B cell (primary cell): ENCODE measurements around the gene CASTOR1. TPM values are rescaled to one million over a fixed set of nuclear protein-coding genes. Genes with fewer than 3 reads are reported as not detected.

Source experiments
- ATAC-seq: fragments of 200-7000 bp; cut with Tn5 transposase; one replicate; pipeline ENCODE4 v1.10.0; 2021; ENCODE audit warnings: low read depth, mild to moderate bottlenecking, moderate number of reproducible peaks, moderate library complexity
- CTCF ChIA-PET: fragments of 350-600 bp; sonication (Branson Sonifier 250); formaldehyde crosslinking; loops from one replicate; lab custom pipeline; 2021; ENCODE audit warnings: antibody characterized with exemption, inconsistent platforms; lab: Charles Lee
- POLR2A ChIA-PET: fragments of 350-600 bp; sonication (Branson Sonifier 250); formaldehyde crosslinking; loops from one replicate; lab custom pipeline; 2021; ENCODE audit warnings: antibody characterized with exemption; lab: Charles Lee
- DNase-seq: peaks from one replicate; pipeline ENCODE4 v3.0.0; 2013
- H2AFZ ChIP-seq: 2 replicates; pipeline ENCODE4 v1.6.1; 2012; ENCODE audit warnings: mild to moderate bottlenecking, low read depth, low read length; ENCODE audit not compliant: insufficient read depth, poor library complexity, severe bottlenecking
- H3K27ac ChIP-seq, 2 donors: 1 replicate in 1 of 2; 2 replicates in 1 of 2; pipeline ENCODE4 v1.5.1; 2012 to 2013; ENCODE audit warnings: low read length in 2 of 2, mild to moderate bottlenecking in 2 of 2, moderate library complexity in 1 of 2
- H3K27me3 ChIP-seq, 4 experiments: fragments of 200-600 bp in 1 of 4; sonication (generic) in 1 of 4; replicated peaks in 1 of 4; 1 replicate in 2 of 4; 2 replicates in 2 of 4; pipeline versions ENCODE4 v1.6.1 to v1.7.0; 2013 to 2016; ENCODE audit warnings: low read length in 3 of 4, mild to moderate bottlenecking in 2 of 4, mixed read lengths in 1 of 4, moderate library complexity in 1 of 4; ENCODE audit not compliant: insufficient read depth in 4 of 4, control insufficient read depth in 3 of 4; ENCODE audit errors: control extremely low read depth in 1 of 4
- H3K36me3 ChIP-seq, 2 experiments: replicated peaks in 1 of 2; 1 replicate in 1 of 2; 2 replicates in 1 of 2; pipeline versions ENCODE4 v1.6.1 to v1.7.1; 2013; ENCODE audit warnings: low read length in 1 of 2; ENCODE audit not compliant: insufficient read depth in 2 of 2, control insufficient read depth in 1 of 2; ENCODE audit errors: control extremely low read depth in 1 of 2, extremely low read depth in 1 of 2
- H3K4me1 ChIP-seq, 2 donors: fragments of 200-600 bp in 1 of 2; sonication (generic) in 1 of 2; 1 replicate in 1 of 2; 2 replicates in 1 of 2; pipeline versions ENCODE4 v1.5.1 to v1.6.1; 2013 to 2017; ENCODE audit warnings: low read length in 2 of 2; ENCODE audit not compliant: control insufficient read depth in 2 of 2, insufficient read depth in 2 of 2
- H3K4me2 ChIP-seq: replicated peaks from 2 replicates; pipeline ENCODE3; 2012; ENCODE audit warnings: mild to moderate bottlenecking, low read depth, low read length; ENCODE audit not compliant: poor library complexity, severe bottlenecking
- H3K4me3 ChIP-seq, 5 experiments: fragments of 200-600 bp in 1 of 5; sonication (generic) in 1 of 5; 1 replicate in 3 of 5; 2 replicates in 2 of 5; pipeline versions ENCODE4 v1.5.1 to v1.7.0; 2011 to 2016; ENCODE audit warnings: low read length in 4 of 5, mild to moderate bottlenecking in 4 of 5, low read depth in 2 of 5, control low read depth in 1 of 5, moderate library complexity in 1 of 5; ENCODE audit not compliant: insufficient read depth in 1 of 5; ENCODE audit errors: control extremely low read depth in 1 of 5, extremely low read depth in 1 of 5
- H3K79me2 ChIP-seq: fragments of 200-600 bp; sonication (generic); one replicate; pipeline ENCODE4 v1.6.0; 2016; ENCODE audit warnings: low read length; ENCODE audit not compliant: control insufficient read depth, insufficient read depth
- H3K9ac ChIP-seq: fragments of 200-600 bp; sonication (generic); 2 replicates; pipeline ENCODE4 v1.6.1; 2017; ENCODE audit warnings: mild to moderate bottlenecking, low read length, moderate library complexity
- H3K9me3 ChIP-seq, 3 donors: one replicate each; pipeline versions ENCODE4 v1.6.1 to v1.7.1; 2013; ENCODE audit warnings: low read length in 2 of 3; ENCODE audit not compliant: control insufficient read depth in 2 of 3, insufficient read depth in 1 of 3; ENCODE audit errors: control extremely low read depth in 1 of 3
- H4K20me1 ChIP-seq: 2 replicates; pipeline ENCODE4 v1.6.0; 2012; ENCODE audit warnings: mild to moderate bottlenecking, low read length; ENCODE audit not compliant: insufficient read depth, control insufficient read depth, poor library complexity, severe bottlenecking
- H3K27ac Mint-ChIP-seq: one replicate; pipeline ENCODE4 v1.8.0; 2021; ENCODE audit warnings: mixed read lengths
- H3K27me3 Mint-ChIP-seq: one replicate; pipeline ENCODE4 v1.8.0; 2021; ENCODE audit warnings: mixed read lengths
- H3K4me1 Mint-ChIP-seq: one replicate; pipeline ENCODE4 v1.8.0; 2021; ENCODE audit warnings: mixed read lengths
- H3K4me3 Mint-ChIP-seq: one replicate; pipeline ENCODE4 v1.8.0; 2021; ENCODE audit warnings: mixed read lengths
- H3K9me3 Mint-ChIP-seq: one replicate; pipeline ENCODE4 v1.8.0; 2022; ENCODE audit warnings: mixed read lengths; ENCODE audit not compliant: insufficient read depth
- EZH2 ChIP-seq: IDR thresholded peaks from 2 replicates; pipeline ENCODE4 v1.6.1; 2012; ENCODE audit warnings: borderline replicate concordance, low read depth, mild to moderate bottlenecking, moderate library complexity, low read length; ENCODE audit not compliant: insufficient read depth, poor library complexity, severe bottlenecking
- WGBS: methylation state at CpG from one replicate; pipeline ENCODE4 v1.1.5; 2013; ENCODE audit warnings: missing lambda C conversion rate; ENCODE audit not compliant: insufficient coverage; 5-methylcytosine and 5-hydroxymethylcytosine counted together
- intact Hi-C: fragments of 100-400 bp; cut with micrococcal nuclease; formaldehyde crosslinking; loops from one replicate; pipeline ENCODE4 v1.10.0; 2022
- polyA plus RNA-seq: library from polyadenylated mRNA; depleted of rRNA; stranded (reverse); fragments of >200 nt; gene quantifications from 2 replicates; pipeline ENCODE4 v1.2.3, GENCODE V29; 2012
- total RNA-seq, 2 donors: library from RNA; stranded (reverse); fragments of 120-200 nt in 1 of 2; gene quantifications; 1 replicate in 1 of 2; 2 replicates in 1 of 2; pipeline versions ENCODE4 v1.2.3 to v1.2.4, GENCODE V29; 2013 to 2022
- TF ChIP-seq, protein P1 (sequence below): fragments of 200-600 bp; IDR thresholded peaks from one replicate; pipeline ENCODE4 v1.8.0; 2022; ENCODE audit warnings: antibody characterized with exemption, mild to moderate bottlenecking

Gene CASTOR1
- total and polyA plus RNA-seq, 2 donors (not counting 1 experiment from before 2014, with no cell fraction given) = 16.3 to 18.4 TPM

DNA sequence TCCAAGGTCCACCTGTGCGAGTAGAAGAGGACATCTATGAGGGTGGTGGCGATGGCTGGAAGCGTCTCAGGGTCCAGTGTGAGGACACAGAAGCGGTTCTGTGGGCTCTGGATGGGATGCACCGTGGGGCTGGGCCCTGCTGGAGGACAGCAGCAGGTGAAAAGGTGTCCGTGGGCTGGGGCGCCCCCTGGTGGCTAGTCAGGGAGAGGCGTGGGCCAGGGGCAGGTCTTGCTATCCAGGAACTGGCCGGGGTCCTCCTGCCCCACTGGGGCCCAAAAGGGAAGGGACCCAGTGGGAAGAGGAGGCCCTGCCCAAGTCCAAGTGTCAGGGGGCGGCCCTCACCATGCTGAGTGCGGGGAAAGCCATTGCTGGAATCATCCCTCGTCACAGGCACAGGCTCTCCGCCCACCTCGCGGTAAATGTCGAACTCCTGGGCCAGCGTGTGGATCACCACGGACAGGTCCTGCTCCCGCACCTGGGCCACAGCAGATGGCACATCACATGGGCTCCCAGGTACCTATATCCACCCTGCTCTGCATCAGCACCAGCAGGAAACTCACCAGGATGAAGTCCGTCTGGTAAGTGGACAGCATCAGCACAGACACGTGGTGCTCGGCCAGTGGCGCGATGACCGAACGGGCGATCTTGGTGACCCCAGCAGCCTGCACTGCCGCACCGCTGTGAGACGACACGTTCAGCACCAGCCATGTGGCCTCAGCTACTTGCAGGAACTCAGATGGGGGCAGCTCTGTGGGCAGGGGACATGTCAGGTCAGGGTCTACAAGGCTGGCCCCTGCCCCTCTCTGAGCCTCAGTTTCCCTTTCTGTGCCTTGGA is 2.3 kb downstream of the CASTOR1 start:
- H3K9me3 Mint-ChIP-seq = no peaks in the 10 kb centered on the region
- peaks cover 8% of the 10 kb centered on the region for H4K20me1 ChIP-seq
- no peaks in the 10 kb centered on the region for H3K79me2 ChIP-seq
- ATAC-seq (no peak), DNase-seq (peak; percentile 85)
- no peak overlapping the region for H3K27ac ChIP-seq
- no peaks in the 10 kb centered on the region for H3K27me3 ChIP-seq
- no peaks in the 10 kb centered on the region for H3K27me3 Mint-ChIP-seq
- H3K36me3 ChIP-seq = peaks cover 0 to 9% of the 10 kb centered on the region in 2 experiments
- whole genome bisulfite sequencing = 60% methylated on average over 31 of the region's 31 CpGs
- ChIA-PET CTCF (interaction anchor here (0.6 to 13.2 kb wide), 36 partner anchors 9 to 1710 kb away, joined by 3 to 510 read pairs (median 7); partner anchors contain the start of genes CCDC157, MTFP1, RNF215 and SEC14L2), POLR2A (interaction anchor here (3.1 to 4.8 kb wide), 3 partner anchors 39 to 100 kb away, joined by 20 to 64 read pairs (median 27); partner anchors contain the start of genes CCDC157, RNF215, SF3A1 and TBC1D10A)
- no peak overlapping the region for H3K4me3 ChIP-seq
- peak overlapping the region; percentile 64 for H3K27ac Mint-ChIP-seq
- no peaks in the 10 kb centered on the region for H3K9me3 ChIP-seq
- H3K4me1 Mint-ChIP-seq = peaks cover 37% of the 10 kb centered on the region
- peaks cover 23 to 40% of the 10 kb centered on the region in 2 donors for H3K4me1 ChIP-seq
- TF ChIP-seq, protein P1, sequence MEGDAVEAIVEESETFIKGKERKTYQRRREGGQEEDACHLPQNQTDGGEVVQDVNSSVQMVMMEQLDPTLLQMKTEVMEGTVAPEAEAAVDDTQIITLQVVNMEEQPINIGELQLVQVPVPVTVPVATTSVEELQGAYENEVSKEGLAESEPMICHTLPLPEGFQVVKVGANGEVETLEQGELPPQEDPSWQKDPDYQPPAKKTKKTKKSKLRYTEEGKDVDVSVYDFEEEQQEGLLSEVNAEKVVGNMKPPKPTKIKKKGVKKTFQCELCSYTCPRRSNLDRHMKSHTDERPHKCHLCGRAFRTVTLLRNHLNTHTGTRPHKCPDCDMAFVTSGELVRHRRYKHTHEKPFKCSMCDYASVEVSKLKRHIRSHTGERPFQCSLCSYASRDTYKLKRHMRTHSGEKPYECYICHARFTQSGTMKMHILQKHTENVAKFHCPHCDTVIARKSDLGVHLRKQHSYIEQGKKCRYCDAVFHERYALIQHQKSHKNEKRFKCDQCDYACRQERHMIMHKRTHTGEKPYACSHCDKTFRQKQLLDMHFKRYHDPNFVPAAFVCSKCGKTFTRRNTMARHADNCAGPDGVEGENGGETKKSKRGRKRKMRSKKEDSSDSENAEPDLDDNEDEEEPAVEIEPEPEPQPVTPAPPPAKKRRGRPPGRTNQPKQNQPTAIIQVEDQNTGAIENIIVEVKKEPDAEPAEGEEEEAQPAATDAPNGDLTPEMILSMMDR = peak; percentile 87
- no peak for TF ChIP-seq EZH2
- no peak overlapping the region for H3K4me2 ChIP-seq
- H2AFZ ChIP-seq = no peak overlapping the region
- H3K4me3 Mint-ChIP-seq = no peak overlapping the region
- no peak overlapping the region for H3K9ac ChIP-seq
- intact Hi-C loops = loop anchor here (1.0 to 5.0 kb wide), 6 partner anchors 20 to 305 kb away; partner anchors contain the start of gene PES1
